ENCODE data around the gene TEAD1. TPM values are rescaled to one million over a fixed set of nuclear protein-coding genes. Genes with fewer than 3 reads are reported as not detected.

TEAD1 gene
- total RNA-seq, 1 donor from 2014 or later = 62.5 TPM

DNA sequence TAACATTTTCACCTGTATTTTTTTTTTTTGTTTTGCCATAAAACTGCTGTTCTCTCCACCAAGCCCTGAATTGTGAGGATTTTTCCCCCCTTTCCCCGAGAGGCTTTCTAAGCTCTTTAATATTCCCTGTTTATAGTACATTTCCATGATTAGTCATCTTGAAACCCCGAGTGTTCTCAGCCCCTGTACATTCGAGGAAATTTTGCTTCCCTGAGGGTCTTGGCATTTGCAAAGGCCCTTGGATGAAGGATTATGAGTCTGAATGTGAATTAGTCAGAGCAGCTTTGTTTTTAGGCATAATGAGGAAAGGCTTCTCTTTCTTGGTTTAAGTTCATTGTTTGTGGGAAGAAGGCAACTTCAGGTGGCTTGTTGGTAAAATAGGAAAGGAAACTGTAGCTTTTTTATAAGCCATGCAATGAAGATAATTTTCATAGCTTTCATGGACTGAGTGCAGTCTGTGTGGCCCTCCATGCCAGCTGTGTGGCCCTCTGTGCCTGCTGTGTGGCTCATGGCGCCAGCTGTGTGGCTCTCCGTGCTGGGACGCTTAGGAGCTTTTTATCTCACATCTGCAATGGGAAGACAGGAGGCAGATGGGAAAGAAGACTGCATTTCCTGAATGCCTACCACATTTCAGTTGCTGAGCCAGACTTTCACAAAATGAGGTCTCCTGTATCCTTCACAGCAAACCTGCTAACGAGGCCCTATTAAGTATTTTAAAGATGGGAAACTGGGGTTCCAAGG lies 129.0 kb downstream of the TEAD1 start:
- no peaks in the 10 kb centered on the region for H3K36me3 Mint-ChIP-seq (ENCODE audit: unreplicated experiment)
- H3K9me3 Mint-ChIP-seq (ENCODE audit: unreplicated experiment) = peaks cover 9% of the 10 kb centered on the region
- no peak for DNase-seq
- H3K27ac Mint-ChIP-seq (ENCODE audit: unreplicated experiment) = peak overlapping the region; percentile 65
- H3K4me1 Mint-ChIP-seq (ENCODE audit: low read depth, unreplicated experiment) = peaks cover 67% of the 10 kb centered on the region
- no peak for TF ChIP-seq CTCF (IDR thresholded peaks at IDR 0.05; ENCODE audit: partially characterized antibody, unreplicated experiment)
- H3K27me3 Mint-ChIP-seq (ENCODE audit: unreplicated experiment) = peaks cover 5% of the 10 kb centered on the region
- H3K4me3 Mint-ChIP-seq (ENCODE audit: unreplicated experiment) = peak overlapping the region; percentile 61

DNA sequence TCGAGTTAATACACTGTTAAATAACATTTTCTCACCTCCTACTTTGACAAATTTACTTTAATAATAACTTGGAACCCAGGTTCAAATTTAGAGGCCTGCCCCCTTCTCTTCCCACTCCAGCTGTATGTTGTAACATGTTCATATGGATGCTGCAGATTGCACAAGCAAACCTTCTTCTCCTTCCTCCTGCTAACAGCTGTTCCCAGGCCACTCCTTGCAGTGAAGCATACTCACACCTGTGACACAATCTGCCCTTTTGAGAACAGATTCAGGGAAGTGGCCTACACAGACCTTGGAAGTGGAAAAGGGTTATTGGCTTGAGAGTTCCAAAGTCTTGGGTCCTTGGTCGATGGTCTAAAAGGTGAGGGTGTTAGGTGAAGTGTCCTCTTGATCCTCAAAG lies 131.9 kb downstream of the TEAD1 start:
- H3K27me3 Mint-ChIP-seq (ENCODE audit: unreplicated experiment) = peaks cover 5% of the 10 kb centered on the region
- H3K27ac Mint-ChIP-seq (ENCODE audit: unreplicated experiment) = no peak overlapping the region
- H3K9me3 Mint-ChIP-seq (ENCODE audit: unreplicated experiment) = peaks cover 11% of the 10 kb centered on the region
- peak overlapping the region; percentile 28 for H3K4me3 Mint-ChIP-seq (ENCODE audit: unreplicated experiment)
- DNase-seq = no peak
- H3K36me3 Mint-ChIP-seq (ENCODE audit: unreplicated experiment) = peaks cover 6% of the 10 kb centered on the region
- H3K4me1 Mint-ChIP-seq (ENCODE audit: low read depth, unreplicated experiment) = peaks cover 49% of the 10 kb centered on the region
- no peak for TF ChIP-seq CTCF (IDR thresholded peaks at IDR 0.05; ENCODE audit: partially characterized antibody, unreplicated experiment)

- DNase-seq = no peak
- H3K36me3 Mint-ChIP-seq (ENCODE audit: unreplicated experiment) = peaks cover 7% of the 10 kb centered on the region
- no peak overlapping the region for H3K27ac Mint-ChIP-seq (ENCODE audit: unreplicated experiment)
- H3K9me3 Mint-ChIP-seq (ENCODE audit: unreplicated experiment) = peaks cover 13% of the 10 kb centered on the region
- TF ChIP-seq CTCF (IDR thresholded peaks at IDR 0.05; ENCODE audit: partially characterized antibody, unreplicated experiment) = no peak
- no peak overlapping the region for H3K4me3 Mint-ChIP-seq (ENCODE audit: unreplicated experiment)
- H3K27me3 Mint-ChIP-seq (ENCODE audit: unreplicated experiment) = peaks cover 7% of the 10 kb centered on the region
- H3K4me1 Mint-ChIP-seq (ENCODE audit: low read depth, unreplicated experiment) = peaks cover 45% of the 10 kb centered on the region
These were observed 133.4 kb downstream of the TEAD1 start for GRCh38 chr11:12807621-12808020.

- Mint-ChIP-seq H3K4me1 (ENCODE audit: low read depth, unreplicated experiment) (peaks cover 43% of the 10 kb centered on the region), H3K36me3 (ENCODE audit: unreplicated experiment) (peaks cover 7% of the 10 kb centered on the region), H3K4me3 (ENCODE audit: unreplicated experiment) (no peak overlapping the region), H3K27ac (ENCODE audit: unreplicated experiment) (no peak overlapping the region), H3K9me3 (ENCODE audit: unreplicated experiment) (peaks cover 15% of the 10 kb centered on the region), H3K27me3 (ENCODE audit: unreplicated experiment) (peaks cover 8% of the 10 kb centered on the region)
- DNase-seq = no peak
- TF ChIP-seq CTCF (IDR thresholded peaks at IDR 0.05; ENCODE audit: partially characterized antibody, unreplicated experiment) = no peak
These were observed 134.3 kb downstream of the TEAD1 start for GRCh38 chr11:12808519-12808918.

GRCh38 chr11:12809364-12809763 lies 135.1 kb downstream of the TEAD1 start:
- Mint-ChIP-seq H3K27me3 (ENCODE audit: unreplicated experiment) (peaks cover 8% of the 10 kb centered on the region), H3K4me1 (ENCODE audit: low read depth, unreplicated experiment) (peaks cover 45% of the 10 kb centered on the region), H3K27ac (ENCODE audit: unreplicated experiment) (no peak overlapping the region), H3K9me3 (ENCODE audit: unreplicated experiment) (peaks cover 13% of the 10 kb centered on the region), H3K36me3 (ENCODE audit: unreplicated experiment) (peaks cover 7% of the 10 kb centered on the region), H3K4me3 (ENCODE audit: unreplicated experiment) (no peak overlapping the region)
- no peak for TF ChIP-seq CTCF (IDR thresholded peaks at IDR 0.05; ENCODE audit: partially characterized antibody, unreplicated experiment)
- no peak for DNase-seq
